Limb (tissue), 2 donors: ENCODE measurements around the gene MFSD1.

Source experiments
- DNase-seq, 2 donors: peaks; one replicate each; pipeline ENCODE4 v3.0.0-alpha.2; 2016; ENCODE audit errors: extremely low spot score in 2 of 2

Gene MFSD1, protein sequence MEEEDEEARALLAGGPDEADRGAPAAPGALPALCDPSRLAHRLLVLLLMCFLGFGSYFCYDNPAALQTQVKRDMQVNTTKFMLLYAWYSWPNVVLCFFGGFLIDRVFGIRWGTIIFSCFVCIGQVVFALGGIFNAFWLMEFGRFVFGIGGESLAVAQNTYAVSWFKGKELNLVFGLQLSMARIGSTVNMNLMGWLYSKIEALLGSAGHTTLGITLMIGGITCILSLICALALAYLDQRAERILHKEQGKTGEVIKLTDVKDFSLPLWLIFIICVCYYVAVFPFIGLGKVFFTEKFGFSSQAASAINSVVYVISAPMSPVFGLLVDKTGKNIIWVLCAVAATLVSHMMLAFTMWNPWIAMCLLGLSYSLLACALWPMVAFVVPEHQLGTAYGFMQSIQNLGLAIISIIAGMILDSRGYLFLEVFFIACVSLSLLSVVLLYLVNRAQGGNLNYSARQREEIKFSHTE

DNA sequence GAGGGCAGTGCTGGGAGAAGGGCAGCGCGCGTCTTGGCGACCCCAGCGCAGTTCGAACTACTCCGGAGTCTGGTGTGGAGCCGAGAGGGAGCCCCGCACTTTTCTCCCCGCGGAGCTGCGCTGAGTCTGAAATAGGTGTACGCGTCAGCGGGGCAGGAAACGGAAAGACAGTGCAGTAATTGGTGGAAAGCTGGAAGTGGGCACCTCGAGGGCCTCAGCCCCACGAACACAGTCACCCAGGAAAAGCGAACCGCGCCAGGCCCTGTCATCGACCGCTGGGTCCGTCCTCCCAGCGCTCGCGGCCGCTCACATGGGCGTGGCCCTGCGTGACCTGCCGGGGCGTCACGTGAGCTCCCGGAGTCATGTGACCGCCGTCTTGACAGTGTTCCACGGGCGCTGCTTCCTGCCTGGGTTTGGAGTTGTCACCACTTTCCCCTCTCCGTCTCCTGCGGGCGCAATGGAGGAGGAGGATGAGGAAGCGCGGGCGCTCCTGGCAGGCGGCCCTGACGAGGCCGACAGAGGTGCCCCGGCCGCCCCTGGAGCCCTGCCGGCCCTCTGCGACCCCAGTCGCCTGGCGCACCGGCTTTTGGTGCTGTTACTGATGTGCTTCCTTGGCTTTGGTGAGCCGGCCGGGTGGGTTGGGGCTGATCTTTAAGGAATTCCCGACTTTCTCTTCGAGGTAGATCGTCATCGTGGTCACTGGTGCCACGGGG, at the start of gene MFSD1:
Gene MFSD1, plus strand, starts transcription at position 359 of the 713 bp plus-strand sequence. Its CDS starts 99 bp downstream, at position 458.
- peak; percentile 91 to 94 for DNase-seq

DNA sequence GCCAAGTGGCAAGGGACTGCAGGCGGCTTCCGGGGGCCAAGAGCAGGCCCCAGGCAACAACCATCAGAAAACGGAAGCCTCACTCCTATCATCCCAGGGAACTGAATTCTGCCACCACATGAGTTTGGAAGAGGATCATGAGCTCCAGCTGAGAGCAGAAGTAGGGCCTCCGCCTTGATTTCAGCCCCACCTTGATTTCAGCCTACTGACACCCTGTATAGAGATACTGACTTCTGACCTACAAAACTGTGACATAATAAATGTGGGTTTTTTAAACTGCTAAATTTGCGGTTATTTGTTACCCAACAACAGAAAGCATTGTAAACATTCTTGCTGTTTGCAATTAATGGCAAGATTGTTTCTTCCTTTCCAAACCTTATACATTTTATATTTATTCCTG, 48.0 kb upstream of the MFSD1 start:
- no peak for DNase-seq

DNA sequence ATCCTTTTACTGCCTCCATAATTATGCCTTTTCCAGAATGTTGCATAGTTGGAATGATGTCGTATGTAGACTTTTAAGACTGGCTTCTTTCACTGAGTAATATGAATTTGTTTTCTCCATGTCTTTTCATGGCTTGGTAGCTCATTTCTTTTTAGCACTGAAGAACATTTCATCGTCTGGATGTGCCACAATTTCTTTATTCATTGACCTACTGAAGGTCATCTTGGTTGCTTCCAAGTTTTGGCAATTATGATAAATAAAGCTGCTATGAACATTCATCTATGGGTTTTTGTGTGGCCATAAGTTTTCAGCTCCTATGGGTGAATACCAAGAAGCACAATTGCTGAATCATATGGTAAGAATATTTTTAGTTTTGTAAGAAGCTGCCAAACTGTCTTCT, 46.4 kb upstream of the MFSD1 start:
- DNase-seq = no peak

DNA sequence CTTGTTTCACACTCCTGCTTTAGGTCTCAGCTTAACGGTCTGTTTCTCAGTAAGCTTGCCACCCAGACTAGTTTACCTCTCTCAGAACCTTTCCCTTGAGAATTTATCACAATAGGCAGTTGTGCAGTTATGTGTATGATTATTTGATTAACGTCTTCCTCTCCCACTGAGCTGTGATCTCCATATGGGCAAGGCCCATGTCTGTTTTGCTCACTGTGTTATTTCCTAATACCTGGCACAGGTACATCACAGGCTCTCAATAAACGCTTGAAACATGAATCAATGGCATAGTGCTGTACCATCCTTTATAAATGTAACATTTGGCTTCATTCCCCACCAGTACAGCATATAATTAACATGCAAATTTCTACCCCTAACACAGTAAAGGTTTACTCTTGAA, 40.5 kb upstream of the MFSD1 start:
- no peak for DNase-seq

DNA sequence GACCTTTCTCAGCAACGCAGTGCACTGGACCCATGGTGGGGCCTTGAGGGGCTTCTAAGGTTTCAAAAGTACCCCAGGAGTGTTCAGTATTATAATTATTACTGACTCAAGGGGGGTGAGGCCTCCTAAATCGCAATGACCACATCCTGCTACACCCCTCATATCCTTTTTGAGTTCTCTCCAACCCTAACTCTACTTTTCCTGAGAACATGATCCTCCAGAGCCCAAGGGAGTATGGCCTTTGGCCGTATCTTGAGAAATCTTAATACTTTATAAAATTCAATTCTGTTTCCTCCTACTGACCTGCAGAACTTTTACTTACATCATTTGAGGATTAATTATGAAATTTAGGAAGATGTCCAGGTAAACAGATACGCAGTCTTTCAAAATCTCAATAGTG, 39.2 kb upstream of the MFSD1 start:
- peak in 1 of 2 donors; percentile 9 for DNase-seq

DNA sequence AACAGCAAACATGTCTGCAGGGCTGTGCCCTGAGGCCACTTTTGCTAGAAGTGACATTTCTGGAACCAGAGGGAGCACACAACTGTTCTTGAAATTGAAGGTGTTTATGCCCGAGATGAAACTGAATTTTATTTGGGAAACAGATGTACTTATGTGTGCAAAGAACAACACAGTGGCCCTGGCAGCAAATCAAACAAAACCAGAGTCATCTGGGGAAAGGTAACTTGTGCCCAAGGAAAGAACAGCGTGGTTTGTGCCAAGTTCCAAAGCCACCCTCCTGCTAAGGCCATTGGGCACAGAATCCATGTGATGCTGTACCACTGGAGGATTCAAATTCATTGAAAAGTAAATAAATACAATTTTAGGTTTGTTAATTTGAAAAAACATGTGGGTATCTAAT, 38.4 kb upstream of the MFSD1 start:
- no peak for DNase-seq

DNA sequence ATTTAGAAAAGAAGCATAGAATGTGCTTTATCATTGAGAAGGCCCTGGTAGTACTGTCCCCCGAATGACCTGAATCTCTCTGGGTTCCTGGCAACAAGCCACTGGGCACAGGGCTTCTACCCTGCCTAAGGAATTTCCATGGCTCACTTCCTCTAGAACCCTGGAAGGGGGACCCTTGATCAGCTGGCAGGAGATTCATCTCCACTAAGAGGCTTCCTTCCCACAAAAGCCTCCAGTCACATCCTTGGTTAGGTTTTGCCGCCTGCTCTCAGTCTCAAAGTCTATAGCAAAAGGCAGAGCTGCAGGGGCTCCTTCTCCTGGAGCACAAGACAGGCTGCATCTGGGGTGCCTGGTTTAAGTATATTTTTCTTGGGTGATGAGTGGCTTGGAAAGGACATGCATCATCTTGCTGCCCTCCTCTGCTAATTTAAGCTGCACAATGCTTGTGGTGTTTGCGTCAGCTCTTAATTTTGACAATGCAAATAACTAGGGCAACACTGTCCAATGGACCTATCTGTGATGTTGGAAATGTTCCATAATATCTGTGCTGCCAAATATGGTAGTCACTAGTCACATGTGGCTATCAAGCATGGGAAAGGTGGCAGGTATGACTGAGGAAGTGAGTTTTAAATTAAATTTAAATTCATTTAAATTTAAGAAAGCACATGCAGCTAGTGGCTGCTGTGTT, 36.2 kb upstream of the MFSD1 start:
- no peak for DNase-seq

DNA sequence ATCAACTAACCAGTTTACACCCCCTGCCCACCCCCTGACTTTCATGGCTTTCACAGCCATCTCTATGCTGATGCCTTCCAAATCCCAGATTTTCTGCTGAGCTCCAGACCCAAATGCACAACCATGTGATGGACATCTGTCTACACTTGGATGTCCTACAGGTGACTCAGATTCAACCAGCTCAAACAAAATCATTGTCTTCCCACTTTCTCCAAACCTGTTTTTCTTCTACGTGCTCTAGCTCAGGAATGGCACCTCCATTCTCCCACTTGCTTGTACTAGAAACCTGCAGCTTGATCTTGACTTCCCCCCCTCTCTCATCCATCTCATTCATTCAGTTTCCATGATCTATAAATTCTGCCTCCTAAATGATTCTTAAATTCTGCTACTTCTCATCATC, 35.5 kb upstream of the MFSD1 start:
- DNase-seq = no peak

DNA sequence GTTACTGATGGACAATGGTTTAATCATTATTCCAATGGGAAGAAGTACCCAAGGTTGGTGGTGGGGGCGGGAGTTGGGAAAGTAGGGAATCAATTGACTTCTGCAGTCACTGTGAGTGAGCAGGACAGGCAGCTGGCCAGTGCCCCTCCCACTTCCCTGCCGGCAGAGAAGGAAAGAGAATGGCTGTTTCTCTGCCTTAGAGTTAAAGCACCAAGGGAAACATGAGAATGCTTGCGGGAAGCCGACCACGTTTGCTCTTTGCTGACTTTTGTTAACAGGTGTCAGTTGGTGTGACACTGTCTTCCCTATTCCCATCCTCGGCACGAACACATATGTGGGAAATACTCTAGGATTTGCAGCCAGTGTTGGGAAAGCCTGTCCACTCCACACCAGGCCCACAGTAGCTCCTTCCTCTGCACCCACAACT, 33.5 kb upstream of the MFSD1 start:
- DNase-seq = peak; percentile 73 to 77

DNA sequence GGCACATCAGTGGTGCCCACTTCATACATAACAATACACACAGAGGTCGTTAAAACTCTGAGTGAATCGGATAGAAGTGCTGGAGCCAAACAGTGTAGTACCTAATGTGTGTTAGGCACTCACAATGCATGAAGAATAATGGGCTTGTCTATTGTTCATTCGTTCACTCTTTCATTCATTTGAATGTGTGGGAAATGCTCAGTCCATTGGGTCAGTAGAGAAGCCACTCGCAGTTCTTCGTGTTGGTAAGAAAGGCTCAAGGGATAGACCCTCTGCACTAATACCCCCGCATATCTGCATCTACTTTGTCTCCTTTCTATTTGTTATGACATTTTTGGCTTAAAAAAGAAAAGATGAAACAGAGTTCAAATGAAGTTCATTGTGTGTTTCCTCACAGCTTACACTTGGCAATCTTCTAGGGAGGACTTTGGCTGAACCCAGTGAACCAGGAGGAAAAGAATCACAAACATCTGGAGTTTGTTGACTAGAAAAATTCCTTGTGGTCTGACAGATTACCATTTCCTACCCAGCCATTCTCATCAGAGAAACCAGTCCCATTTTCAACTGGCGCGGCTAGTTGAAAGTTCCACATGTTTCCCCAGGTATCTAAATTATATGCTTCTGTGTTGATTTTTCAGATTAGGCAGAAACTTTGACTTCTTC, 32.8 kb upstream of the MFSD1 start:
- peak; percentile 49 to 90 for DNase-seq

DNA sequence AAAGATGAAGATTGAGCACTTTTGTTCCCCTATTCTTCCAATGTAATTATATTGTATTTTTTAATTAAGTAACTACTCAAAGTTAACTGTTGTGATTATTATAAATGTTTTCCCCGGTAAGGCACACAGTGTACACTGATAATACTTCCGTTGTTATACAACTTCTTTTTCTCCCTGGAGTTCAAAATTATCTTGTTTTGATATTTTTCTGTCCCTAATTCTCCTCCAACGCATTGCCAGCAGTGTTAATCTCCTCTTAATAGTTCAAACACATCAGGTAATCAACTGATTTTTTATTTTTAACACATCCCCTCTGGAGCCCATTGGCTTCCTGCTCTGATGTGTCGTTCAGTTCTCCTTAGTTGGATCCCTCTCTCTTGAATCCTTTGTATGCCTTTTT, 32.3 kb upstream of the MFSD1 start:
- peak in 1 of 2 donors; percentile 13 for DNase-seq

DNA sequence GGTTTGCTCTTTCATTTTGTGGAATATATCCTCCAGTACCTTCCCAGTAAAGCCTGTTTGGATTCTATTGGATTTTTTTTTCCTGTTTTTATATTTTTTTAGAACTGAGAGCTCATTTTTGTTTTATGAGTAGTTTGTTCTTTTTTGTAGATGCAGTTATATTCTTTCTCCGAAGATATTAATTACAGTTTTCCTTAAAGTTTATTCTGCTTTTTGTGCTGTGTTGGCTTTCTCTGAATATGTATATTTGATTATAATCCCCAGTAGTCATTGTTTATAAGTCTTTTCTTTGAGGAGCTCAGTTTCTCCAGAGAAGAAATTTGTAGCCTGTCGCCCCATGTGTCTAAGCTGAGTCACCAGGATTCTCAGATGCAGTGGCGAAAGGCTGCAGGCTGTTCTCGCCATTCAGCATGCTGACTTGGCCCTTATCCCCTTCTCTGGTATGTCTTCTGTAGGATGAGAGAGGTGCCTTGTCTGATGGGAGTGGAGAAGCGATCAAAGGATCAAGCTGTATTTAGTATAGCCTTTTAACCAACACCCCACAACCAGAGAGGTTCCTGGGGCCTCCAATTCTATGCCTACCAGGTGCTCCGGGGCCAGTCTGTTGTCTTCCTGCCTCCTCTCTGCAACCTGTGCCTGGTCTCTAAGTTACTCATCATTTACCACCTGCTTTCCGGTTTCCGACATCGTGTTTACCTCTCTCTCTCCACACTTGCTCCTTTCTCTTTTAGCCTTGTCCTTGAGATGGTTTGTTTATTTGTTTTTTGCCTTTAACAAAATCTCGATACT, 31.7 kb upstream of the MFSD1 start:
- no peak for DNase-seq

DNA sequence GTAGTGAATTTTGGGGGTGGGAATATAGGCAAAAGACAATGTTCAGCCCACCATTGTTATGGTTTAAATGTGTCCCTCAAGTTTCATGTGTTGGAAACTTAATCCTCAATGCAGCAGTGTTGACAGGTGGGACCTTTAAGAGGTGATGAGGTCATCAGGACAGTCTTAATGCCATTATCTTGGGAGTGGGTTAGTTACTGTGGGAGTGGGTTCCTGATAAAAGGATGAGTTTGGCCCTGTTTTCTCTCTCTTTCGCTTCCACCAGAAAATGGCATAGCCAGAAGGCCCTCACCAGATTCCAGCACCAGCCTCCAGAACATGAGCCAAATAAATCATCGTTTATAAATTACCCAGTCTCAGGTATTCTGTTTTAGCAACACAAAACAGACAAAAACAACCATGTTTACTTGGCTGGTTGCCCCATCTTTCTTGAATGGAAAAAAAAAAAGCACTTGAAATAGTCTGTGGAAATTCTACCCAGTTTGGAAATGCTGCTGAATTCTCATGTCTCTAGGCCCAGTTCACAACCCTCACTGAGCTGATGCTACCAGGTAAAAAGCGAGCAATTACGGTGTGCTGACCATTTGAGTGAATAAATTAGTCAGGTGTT, 31.0 kb upstream of the MFSD1 start:
- no peak for DNase-seq

DNA sequence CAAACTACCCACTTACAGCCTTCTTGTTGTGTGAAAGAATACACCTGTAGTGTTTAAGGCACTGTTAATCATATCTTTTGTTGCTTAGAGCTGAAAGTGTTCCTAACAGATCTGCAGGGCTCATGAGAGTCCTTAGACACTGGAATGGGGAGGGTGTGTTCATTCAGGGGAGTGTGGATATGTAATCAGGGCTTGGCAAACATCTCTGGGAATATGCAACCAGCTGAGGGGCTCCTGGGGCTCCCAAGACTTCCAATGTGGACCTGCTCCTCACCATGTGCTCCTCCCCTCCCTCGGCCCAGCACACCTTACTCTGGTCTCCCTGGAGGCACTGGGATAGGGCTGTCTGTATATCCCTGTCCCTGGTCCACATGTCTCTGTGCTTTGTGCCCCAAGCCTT, 30.3 kb upstream of the MFSD1 start:
- no peak for DNase-seq

DNA sequence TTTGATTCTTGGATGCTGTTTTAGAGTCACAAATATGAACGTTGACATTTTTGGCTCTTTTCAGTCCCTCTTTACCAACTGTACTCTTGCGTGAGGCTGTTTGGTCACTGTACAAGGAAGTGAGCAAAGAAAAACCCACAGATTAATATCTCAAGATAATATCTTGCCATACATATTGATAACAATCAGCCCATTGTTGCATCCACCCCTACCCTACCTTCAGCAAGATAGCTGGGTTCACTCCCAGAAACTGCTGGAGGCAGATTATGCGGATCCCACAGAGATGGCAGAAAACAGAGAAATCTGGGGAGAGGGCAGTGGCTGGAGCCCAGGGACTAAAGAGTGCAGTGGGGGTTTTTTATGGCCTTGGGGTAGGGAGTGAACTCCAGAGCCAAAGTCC, 29.9 kb upstream of the MFSD1 start:
- no peak for DNase-seq

DNA sequence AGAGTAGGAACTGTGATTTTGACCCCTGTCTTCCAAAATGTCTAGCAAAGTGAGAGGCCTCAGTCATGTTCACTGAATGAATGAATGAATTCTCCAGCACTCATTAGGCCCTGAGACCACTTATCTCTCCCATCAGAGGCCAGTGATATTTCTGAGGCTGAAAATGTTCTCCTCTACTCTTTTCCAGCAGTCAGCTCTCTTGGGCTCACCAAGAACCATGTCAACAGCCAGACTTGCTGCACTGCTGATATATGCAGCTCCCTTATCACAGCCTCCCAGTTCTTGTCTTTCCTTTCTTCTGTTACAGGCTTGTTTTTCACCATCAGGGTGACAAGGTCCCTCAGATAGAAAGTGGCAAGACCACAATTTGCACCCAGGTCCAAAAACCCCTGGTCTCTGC, 28.7 kb upstream of the MFSD1 start:
- DNase-seq = no peak

DNA sequence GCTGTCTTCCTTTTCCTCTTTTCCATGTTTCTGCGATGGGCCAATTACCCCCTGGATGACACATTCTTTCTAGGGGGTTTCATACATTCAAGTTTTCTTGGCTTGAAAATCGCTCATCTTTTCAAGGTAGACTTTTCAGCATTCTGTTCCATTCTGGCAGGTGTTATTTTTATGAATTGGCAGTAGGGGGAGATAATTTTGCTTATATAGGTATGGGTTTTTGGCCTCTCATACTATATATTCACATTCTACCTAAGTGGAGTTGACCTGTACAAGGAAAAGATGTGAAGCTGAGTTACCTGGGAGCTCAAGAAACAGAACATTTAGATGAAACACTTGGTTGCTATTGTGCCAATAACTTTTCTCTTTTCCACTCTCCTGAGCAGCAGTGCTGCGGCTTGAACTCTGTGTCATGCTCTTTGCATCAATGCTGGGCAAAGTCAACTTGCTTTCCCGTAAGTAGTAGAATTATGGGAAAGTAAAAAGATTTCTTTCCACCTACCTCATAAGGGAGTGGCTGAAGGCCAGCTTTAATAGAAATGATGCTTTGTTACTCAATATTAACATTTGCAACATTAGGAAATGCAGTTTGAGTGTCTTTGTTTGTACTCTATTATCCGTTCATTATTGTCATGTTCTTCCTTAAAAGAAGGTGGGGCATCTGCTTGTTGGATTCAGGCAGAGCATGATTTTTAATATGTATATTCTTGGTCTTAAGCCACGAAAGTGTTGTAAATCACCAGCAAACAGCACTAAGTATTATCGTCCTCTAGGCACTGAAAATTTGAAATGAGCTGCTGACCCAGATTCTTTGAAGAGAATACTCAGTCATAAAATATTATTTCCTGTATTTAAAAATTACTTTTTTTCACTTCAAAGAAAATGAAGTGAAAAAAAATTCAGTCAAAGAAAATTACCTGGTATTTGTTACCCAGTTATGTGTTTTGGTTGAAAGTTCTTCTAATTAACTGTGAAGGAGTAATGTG, 27.7 kb upstream of the MFSD1 start:
- DNase-seq = peak in 1 of 2 donors; percentile 38

DNA sequence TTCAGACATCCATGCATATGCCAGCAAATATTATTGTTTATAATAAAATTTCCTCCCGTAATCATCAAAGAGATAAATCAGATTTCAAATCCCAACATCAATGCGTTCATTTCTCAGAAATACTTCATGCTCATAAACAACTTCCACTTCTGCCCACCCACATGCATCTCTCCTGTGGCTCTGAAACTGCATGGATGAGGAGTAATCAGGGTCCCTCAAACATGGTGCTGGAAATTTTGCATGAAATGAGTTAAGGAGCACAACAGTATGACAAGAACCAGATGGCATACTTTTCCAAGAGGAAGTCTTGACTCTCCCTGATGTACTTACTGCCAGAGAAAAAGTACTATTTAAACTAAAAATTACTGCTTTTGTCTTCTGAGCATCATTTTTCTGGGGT, 26.9 kb upstream of the MFSD1 start:
- no peak for DNase-seq
